Prostate gland (tissue), 2 donors: ENCODE measurements around the gene CWF19L2. TPM values are rescaled to one million over a fixed set of nuclear protein-coding genes. Genes with fewer than 3 reads are reported as not detected.

Source experiments
- DNase-seq: peaks from one replicate; pipeline ENCODE4 v3.0.0-alpha.2; 2019; ENCODE audit warnings: low spot score
- H3K27ac ChIP-seq, 2 donors: fragments of 200-600 bp; sonication (generic); 2 replicates each; pipeline ENCODE4 v1.5.1; 2017 to 2019
- H3K27me3 ChIP-seq: fragments of 200-600 bp; sonication (generic); replicated peaks from 2 replicates; pipeline ENCODE4 v1.5.1; 2019; ENCODE audit not compliant: insufficient read depth
- H3K36me3 ChIP-seq, 2 donors: fragments of 200-600 bp; sonication (generic); 1 replicate in 1 of 2; 2 replicates in 1 of 2; pipeline versions ENCODE4 v1.5.1 to v1.8.1; 2017 to 2019
- H3K4me1 ChIP-seq: fragments of 200-600 bp; sonication (generic); replicated peaks from 2 replicates; pipeline ENCODE4 v1.5.1; 2019
- H3K4me3 ChIP-seq, 2 donors: fragments of 200-600 bp; sonication (generic); 2 replicates each; pipeline ENCODE4 v1.5.1; 2017 to 2019
- H3K9me3 ChIP-seq: fragments of 200-600 bp; sonication (generic); 2 replicates; pipeline ENCODE4 v1.5.1; 2017
- POLR2A ChIP-seq: fragments of 450-650 bp; IDR thresholded peaks from one replicate; pipeline ENCODE4 v1.6.1; 2016; ENCODE audit warnings: antibody characterized with exemption, mild to moderate bottlenecking
- POLR2AphosphoS5 ChIP-seq: sonication (generic); formaldehyde crosslinking; IDR thresholded peaks from one replicate; pipeline ENCODE4 v1.6.1; 2017; ENCODE audit warnings: antibody characterized with exemption
- WGBS: methylation state at CpG from one replicate; pipeline ENCODE4 v1.1.5; 2018; 5-methylcytosine and 5-hydroxymethylcytosine counted together
- intact Hi-C: fragments of 100-400 bp; cut with DNase I; formaldehyde crosslinking; loops from one replicate; pipeline ENCODE4 v1.14.2; 2022
- total RNA-seq, 2 donors: library from RNA; depleted of rRNA; stranded (reverse); fragments of >200 nt; gene quantifications; one replicate each; pipeline ENCODE4 v1.1.0, GENCODE V29; 2016
- TF ChIP-seq, protein P1 (sequence below), 4 experiments: fragments of 200-600 bp in 2 of 4; fragments of 450-650 bp in 2 of 4; sonication (generic) in 2 of 4; IDR thresholded peaks; 1 replicate in 3 of 4; 2 replicates in 1 of 4; pipeline ENCODE4 v1.5.1; 2016 to 2019; ENCODE audit warnings: antibody characterized with exemption in 4 of 4, mild to moderate bottlenecking in 2 of 4, moderate library complexity in 2 of 4

The CWF19L2 gene
- total RNA-seq, 2 donors from 2014 or later, result 10.6 to 22.1 TPM

- Histone ChIP-seq H3K27me3 (no peaks in the 10 kb centered on the region), H3K4me3 (no peak overlapping the region), H3K36me3 (no peaks in the 10 kb centered on the region), H3K4me1 (no peaks in the 10 kb centered on the region), H3K27ac (no peak overlapping the region), H3K9me3 (no peaks in the 10 kb centered on the region)
- intact Hi-C loops, result no loop called here
- 75% methylated on average over 1 of the region's 1 CpG for WGBS
- TF ChIP-seq POLR2A (no peak), POLR2AphosphoS5 (no peak)
- TF ChIP-seq, protein P1, sequence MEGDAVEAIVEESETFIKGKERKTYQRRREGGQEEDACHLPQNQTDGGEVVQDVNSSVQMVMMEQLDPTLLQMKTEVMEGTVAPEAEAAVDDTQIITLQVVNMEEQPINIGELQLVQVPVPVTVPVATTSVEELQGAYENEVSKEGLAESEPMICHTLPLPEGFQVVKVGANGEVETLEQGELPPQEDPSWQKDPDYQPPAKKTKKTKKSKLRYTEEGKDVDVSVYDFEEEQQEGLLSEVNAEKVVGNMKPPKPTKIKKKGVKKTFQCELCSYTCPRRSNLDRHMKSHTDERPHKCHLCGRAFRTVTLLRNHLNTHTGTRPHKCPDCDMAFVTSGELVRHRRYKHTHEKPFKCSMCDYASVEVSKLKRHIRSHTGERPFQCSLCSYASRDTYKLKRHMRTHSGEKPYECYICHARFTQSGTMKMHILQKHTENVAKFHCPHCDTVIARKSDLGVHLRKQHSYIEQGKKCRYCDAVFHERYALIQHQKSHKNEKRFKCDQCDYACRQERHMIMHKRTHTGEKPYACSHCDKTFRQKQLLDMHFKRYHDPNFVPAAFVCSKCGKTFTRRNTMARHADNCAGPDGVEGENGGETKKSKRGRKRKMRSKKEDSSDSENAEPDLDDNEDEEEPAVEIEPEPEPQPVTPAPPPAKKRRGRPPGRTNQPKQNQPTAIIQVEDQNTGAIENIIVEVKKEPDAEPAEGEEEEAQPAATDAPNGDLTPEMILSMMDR (IDR thresholded peaks at IDR 0.05), result no peak
- no peak for DNase-seq
Measured at GRCh38 chr11:107301878-107302277, 155.7 kb downstream of the CWF19L2 start.

DNA sequence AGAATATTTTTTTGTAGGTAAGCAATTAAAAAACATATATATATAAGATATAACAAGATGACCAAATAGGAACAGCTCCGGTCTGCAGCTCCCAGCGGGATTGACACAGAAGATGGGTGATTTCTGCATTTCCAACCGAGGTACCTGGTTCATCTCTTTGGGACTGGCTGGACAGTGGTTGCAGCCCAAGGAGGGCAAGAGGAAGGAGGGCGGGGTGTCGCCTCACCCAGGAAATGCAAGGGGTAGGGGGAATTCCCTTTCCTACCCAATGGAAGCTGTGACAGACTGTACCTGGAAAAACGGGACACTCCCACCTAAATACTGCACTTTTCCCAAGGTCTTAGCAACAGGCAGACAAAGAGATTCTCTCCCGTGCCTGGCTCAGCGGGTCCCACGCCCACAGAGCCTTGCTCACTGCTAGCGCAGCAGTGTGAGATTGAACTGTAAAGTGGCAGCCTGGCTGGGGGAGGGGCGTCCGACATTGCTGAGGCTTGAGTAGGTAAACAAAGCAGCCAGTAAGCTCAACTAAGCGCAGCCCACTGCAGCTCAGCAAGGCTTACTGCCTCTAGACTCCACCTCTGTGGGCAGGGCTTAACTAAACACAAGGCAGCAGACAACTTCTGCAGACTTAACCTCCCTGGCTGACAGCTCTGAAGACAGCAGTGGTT lies 163.8 kb downstream of the CWF19L2 start:
- 87% methylated on average over 13 of the region's 13 CpGs for WGBS
- intact Hi-C loops, result no loop called here
- no peak for TF ChIP-seq POLR2AphosphoS5
- TF ChIP-seq, protein P1 (IDR thresholded peaks at IDR 0.05), result no peak
- no peak for TF ChIP-seq POLR2A

GRCh38 chr11:107282195-107282594 lies 175.4 kb downstream of the CWF19L2 start:
- intact Hi-C loops, result no loop called here
- Histone ChIP-seq H3K4me3 (no peak overlapping the region), H3K27ac (no peak overlapping the region), H3K4me1 (no peaks in the 10 kb centered on the region), H3K27me3 (no peaks in the 10 kb centered on the region), H3K36me3 (no peaks in the 10 kb centered on the region), H3K9me3 (no peaks in the 10 kb centered on the region)
- TF ChIP-seq POLR2A (no peak), POLR2AphosphoS5 (no peak)
- TF ChIP-seq, protein P1 (IDR thresholded peaks at IDR 0.05), result no peak
- DNase-seq, result no peak
- WGBS, result 92% methylated on average over 1 of the region's 1 CpG

More for the DNA sequence above, 163.8 kb downstream of the CWF19L2 start:
- Histone ChIP-seq H3K9me3 (no peaks in the 10 kb centered on the region), H3K4me1 (no peaks in the 10 kb centered on the region), H3K4me3 (no peak overlapping the region), H3K27ac (no peak overlapping the region), H3K27me3 (no peaks in the 10 kb centered on the region), H3K36me3 (no peaks in the 10 kb centered on the region)
- DNase-seq, result no peak

Other genes with a start within 250 kb of the CWF19L2 start
- 1 to 10 TPM; 7.1 to 7.2 TPM for gene ALKBH8, start 107.9 kb upstream of the CWF19L2 start, total RNA-seq
- 1 to 10 TPM in 1 of 2 donors, under 1 TPM in 1; 0.36 to 4.0 TPM for gene ELMOD1, start 133.3 kb upstream of the CWF19L2 start, total RNA-seq